Adrenal gland (tissue), 12 donors: ENCODE results near the gene PDGFC. TPM values are rescaled to one million over a fixed set of nuclear protein-coding genes. Genes with fewer than 3 reads are reported as not detected.

Experiments used
- DNase-seq, 7 donors: peaks; one replicate each; pipeline ENCODE4 v3.0.0-alpha.2; 2019 to 2020
- H3K27ac ChIP-seq, 5 donors: fragments of 200-600 bp; sonication (generic) in 4 of 5; 1 replicate in 3 of 5; 2 replicates in 2 of 5; pipeline versions ENCODE4 v1.5.1 to v1.8.0; 2016 to 2020; ENCODE audit warnings: mild to moderate bottlenecking in 1 of 5
- H3K27me3 ChIP-seq: fragments of 200-600 bp; 2 replicates; pipeline ENCODE4 v1.8.0; 2021
- H3K36me3 ChIP-seq, 2 donors: fragments of 200-600 bp; replicated peaks in 1 of 2; 1 replicate in 1 of 2; 2 replicates in 1 of 2; pipeline versions ENCODE4 v1.5.1 to v1.8.0; 2018 to 2022
- H3K4me1 ChIP-seq, 2 donors: fragments of 200-600 bp; replicated peaks in 1 of 2; 1 replicate in 1 of 2; 2 replicates in 1 of 2; pipeline versions ENCODE4 v1.5.1 to v1.8.0; 2018 to 2021
- H3K4me3 ChIP-seq, 4 donors: fragments of 200-600 bp; sonication (generic) in 3 of 4; one replicate each; pipeline ENCODE4 v1.5.1; 2016 to 2018
- H3K9me3 ChIP-seq, 3 donors: fragments of 200-600 bp; sonication (generic) in 1 of 3; replicated peaks in 1 of 3; 1 replicate in 2 of 3; 2 replicates in 1 of 3; pipeline versions ENCODE4 v1.5.1 to v1.8.0; 2016 to 2021
- POLR2A ChIP-seq, 2 donors: fragments of 450-650 bp; IDR thresholded peaks; one replicate each; pipeline ENCODE4 v1.6.1; 2017; ENCODE audit warnings: antibody characterized with exemption in 2 of 2, mild to moderate bottlenecking in 2 of 2, moderate library complexity in 1 of 2
- WGBS, 4 donors: extraction: QIAGEN DNeasy Blood & Tissue Kit in 2 of 4; methylation state at CpG; one replicate each; pipeline versions ENCODE4 v1.1.5 to v1.1.7; 2013 to 2017; 5-methylcytosine and 5-hydroxymethylcytosine counted together
- intact Hi-C, 2 donors: fragments of 100-400 bp; cut with DNase I; formaldehyde crosslinking; loops; one replicate each; pipeline versions ENCODE4 v1.14.1 to v1.15.0; 2022 to 2023
- polyA plus RNA-seq, 3 donors: library from polyadenylated mRNA; stranded (reverse); fragments of 200-250 nt in 2 of 3; fragments of 350-450 nt in 1 of 3; fragmentation: Illumina TruSeq in 1 of 3; extraction: RNeasy Lipid Tissue Mini Kit (QIAGEN cat#74804) in 1 of 3; gene quantifications; one replicate each; pipeline ENCODE4 v1.2.3, GENCODE V29; 2013 to 2014
- total RNA-seq, 9 donors: library from RNA; depleted of rRNA in 4 of 9; stranded (reverse); fragments of >200 nt in 4 of 9; fragments of 120-200 nt in 1 of 9; fragmentation: NEBNext Ultra II Directional in 1 of 9; extraction: Animal tissue kit (Norgen Biotek cat#: 25700) in 1 of 9; gene quantifications; one replicate each; pipeline versions ENCODE4 v1.1.0 to v1.2.4, GENCODE V29; 2013 to 2023
- TF ChIP-seq, protein P1 (sequence below), 6 experiments: fragments of 450-650 bp in 4 of 6; fragments of 200-600 bp in 2 of 6; sonication (generic) in 1 of 6; IDR thresholded peaks; 1 replicate in 5 of 6; 2 replicates in 1 of 6; pipeline versions ENCODE4 v1.5.1 to v1.8.0; 2016 to 2021; ENCODE audit warnings: antibody characterized with exemption in 6 of 6, mild to moderate bottlenecking in 2 of 6, moderate library complexity in 1 of 6
- donor health status: healthy with polysubstance abuse.
- donor health status: Bipolar disorder and iron deficiency.
- donor health status: DM: yes; HTN: yes; CAD: no.
- donor health status: DM: no; HTN: no; CAD: no.
- donor health status: DM: no; HTN: no; CAD: no.
- donor health status: DM: yes; HTN: yes; CAD: no.

Gene PDGFC
- total and polyA plus RNA-seq, 12 donors, result 6.0 to 77.2 (median 45.4) TPM

DNA sequence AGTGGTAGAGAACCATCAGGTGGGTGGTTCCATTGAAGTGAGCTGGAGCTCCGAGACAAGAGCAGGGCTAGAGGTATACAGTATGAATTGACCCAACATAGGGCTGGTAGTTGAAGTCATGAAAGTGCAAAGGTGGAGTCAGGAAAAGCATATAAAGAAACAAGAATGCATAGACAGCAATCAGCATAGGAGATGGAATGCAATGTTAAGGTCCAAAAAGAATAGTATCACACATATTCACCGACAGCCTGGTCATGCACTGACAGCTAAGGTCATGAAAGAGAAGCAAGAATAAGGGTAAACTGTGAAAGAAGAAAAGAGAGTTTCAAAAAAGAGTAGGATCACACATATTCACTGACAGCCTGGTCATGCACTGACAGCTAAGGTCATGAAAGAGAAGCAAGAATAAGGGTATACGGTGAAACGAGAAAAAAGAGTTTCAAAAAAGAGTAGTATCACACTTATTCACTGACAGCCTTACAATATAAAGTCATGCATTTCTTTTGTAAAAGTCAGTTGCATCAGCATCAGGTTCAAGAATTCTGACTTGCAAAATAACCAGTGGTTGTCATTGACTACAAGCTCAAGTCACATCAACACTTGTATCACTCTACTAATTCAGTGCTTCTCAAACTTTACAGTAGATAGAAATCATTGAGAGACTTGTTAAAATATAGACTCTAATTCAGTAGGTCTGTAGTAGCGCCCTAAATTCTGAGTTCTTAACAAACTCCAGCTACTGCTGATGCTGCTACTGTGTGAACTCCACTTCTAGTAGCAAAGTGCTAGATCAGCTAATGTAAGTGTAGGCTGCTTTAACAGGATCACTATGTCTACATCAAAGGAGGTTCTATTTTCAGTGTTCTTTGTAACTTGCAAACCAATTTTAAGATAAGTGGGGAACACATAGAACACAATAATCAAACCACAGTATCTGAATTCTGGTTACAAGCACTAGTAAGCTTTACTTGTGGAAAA lies 221.9 kb downstream of the PDGFC start:
- Histone ChIP-seq H3K4me3 (no peak overlapping the region), H3K27ac (no peak overlapping the region), H3K9me3 (no peaks in the 10 kb centered on the region), H3K36me3 (no peaks in the 10 kb centered on the region), H3K4me1 (no peaks in the 10 kb centered on the region), H3K27me3 (no peaks in the 10 kb centered on the region)
- no peak for TF ChIP-seq POLR2A (IDR thresholded peaks at IDR 0.05)
- TF ChIP-seq, protein P1, sequence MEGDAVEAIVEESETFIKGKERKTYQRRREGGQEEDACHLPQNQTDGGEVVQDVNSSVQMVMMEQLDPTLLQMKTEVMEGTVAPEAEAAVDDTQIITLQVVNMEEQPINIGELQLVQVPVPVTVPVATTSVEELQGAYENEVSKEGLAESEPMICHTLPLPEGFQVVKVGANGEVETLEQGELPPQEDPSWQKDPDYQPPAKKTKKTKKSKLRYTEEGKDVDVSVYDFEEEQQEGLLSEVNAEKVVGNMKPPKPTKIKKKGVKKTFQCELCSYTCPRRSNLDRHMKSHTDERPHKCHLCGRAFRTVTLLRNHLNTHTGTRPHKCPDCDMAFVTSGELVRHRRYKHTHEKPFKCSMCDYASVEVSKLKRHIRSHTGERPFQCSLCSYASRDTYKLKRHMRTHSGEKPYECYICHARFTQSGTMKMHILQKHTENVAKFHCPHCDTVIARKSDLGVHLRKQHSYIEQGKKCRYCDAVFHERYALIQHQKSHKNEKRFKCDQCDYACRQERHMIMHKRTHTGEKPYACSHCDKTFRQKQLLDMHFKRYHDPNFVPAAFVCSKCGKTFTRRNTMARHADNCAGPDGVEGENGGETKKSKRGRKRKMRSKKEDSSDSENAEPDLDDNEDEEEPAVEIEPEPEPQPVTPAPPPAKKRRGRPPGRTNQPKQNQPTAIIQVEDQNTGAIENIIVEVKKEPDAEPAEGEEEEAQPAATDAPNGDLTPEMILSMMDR (IDR thresholded peaks at IDR 0.05), result no peak
- WGBS, 4 donors, result 91 to 94% (median 93%) methylated on average over 5 of the region's 5 CpGs
- intact Hi-C loops, result no loop called here
- DNase-seq, result no peak

DNA sequence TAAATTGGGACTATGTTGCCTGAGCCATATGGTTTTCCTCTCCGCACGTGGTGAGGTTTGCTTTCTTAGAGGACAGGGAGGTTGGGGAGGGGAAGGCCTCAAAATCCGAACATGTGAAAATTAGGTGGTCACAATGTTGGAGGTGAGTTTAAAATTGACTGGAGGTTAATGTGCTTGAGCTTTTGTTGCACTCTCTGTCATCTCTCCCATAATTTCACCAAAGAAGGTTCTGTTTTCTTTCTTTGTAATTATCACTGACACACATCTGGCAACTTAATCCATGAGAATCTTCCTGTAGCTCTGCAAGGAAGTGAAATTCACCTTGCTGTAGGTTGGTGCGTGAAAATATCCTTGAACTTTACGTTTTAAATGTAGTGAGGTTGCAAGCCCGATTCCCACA lies 225.5 kb downstream of the PDGFC start:
- H3K27ac ChIP-seq, result no peak overlapping the region
- 69 to 79% (median 74%) methylated on average over 6 of the region's 6 CpGs for WGBS, 4 donors
- no peaks in the 10 kb centered on the region for H3K36me3 ChIP-seq
- intact Hi-C loops, result no loop called here
- no peak for DNase-seq
- no peak for TF ChIP-seq POLR2A (IDR thresholded peaks at IDR 0.05)
- TF ChIP-seq, protein P1 (IDR thresholded peaks at IDR 0.05), result no peak
- no peak overlapping the region for H3K4me3 ChIP-seq
- no peaks in the 10 kb centered on the region for H3K4me1 ChIP-seq
- H3K27me3 ChIP-seq, result no peaks in the 10 kb centered on the region
- H3K9me3 ChIP-seq, result no peaks in the 10 kb centered on the region

DNA sequence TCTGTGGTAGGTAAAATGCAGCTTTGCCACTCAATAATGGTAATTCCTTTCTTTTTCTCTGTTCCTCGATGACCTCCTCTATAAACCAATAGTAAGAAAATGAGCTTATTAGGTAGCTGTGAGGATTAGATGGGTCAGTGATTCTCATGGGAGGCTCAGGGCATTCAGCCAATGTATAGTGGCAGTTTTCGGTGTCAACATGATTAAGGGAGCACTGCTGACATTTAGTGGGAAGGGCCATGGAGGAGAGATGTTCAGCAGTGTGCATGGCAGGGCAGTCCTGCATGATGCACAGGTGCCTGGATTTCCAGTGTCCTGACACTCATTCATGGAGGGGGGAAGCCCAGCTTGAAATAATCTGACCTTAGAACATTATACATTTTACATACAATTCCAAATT lies 232.8 kb downstream of the PDGFC start:
- Histone ChIP-seq H3K27ac (no peak overlapping the region), H3K9me3 (no peaks in the 10 kb centered on the region), H3K4me3 (no peak overlapping the region), H3K36me3 (no peaks in the 10 kb centered on the region), H3K4me1 (no peaks in the 10 kb centered on the region), H3K27me3 (no peaks in the 10 kb centered on the region)
- intact Hi-C loops, result no loop called here
- no peak for DNase-seq
- WGBS, 4 donors, result 89 to 96% (median 94%) methylated on average over 2 of the region's 2 CpGs
- no peak for TF ChIP-seq POLR2A (IDR thresholded peaks at IDR 0.05)
- TF ChIP-seq, protein P1 (IDR thresholded peaks at IDR 0.05), result no peak

DNA sequence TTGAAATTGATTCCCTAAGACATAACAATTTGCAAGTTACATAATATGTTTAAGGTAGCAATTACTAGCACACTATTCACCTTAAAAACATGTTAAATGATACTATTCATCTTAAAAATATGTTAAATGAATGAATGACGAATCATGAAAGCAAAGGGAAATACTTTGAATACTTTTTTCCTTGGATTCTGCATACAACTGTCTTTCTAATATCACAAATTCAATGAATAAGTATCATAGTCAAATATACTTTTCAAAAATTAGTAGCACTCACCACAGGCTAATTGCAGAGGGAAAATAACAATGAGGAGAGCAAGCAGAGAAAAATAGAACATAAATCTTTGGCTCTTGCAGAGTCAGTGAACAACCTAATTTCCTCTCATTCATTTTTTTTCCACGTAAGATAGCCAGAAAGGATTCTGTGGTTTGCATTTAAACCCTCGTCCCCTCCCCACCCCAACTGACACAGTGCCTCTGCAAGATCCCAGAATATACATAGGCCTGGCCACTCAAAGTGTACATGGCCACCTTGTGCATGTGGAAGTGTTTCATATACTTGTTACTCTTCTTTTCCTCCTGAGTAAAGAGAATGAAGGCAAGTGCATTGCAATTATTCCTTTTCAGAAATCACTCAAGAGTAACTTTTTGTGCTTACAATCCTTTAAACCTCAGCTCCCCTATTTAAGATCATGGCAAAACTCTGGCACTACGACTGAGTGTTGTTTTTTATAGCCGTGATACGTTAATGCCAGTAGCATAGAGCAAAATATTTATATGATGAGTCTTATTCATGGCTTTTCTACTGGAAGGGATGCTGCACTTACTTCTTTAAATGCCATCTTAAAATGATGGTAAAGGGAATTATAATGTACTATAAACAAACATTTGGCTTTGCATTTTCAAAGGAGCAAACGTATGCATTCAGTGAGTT lies 236.4 kb downstream of the PDGFC start:
- H3K36me3 ChIP-seq, result no peaks in the 10 kb centered on the region
- no peaks in the 10 kb centered on the region for H3K4me1 ChIP-seq
- H3K9me3 ChIP-seq, result peaks cover 0 to 5% (median 0%) of the 10 kb centered on the region in 3 donors
- no peak for DNase-seq
- no peak overlapping the region for H3K4me3 ChIP-seq
- intact Hi-C loops, result no loop called here
- H3K27me3 ChIP-seq, result no peaks in the 10 kb centered on the region
- H3K27ac ChIP-seq, result no peak overlapping the region
- WGBS, 4 donors, result 68 to 71% (median 70%) methylated on average over 7 of the region's 7 CpGs
- TF ChIP-seq POLR2A (IDR thresholded peaks at IDR 0.05), result no peak
- TF ChIP-seq, protein P1 (IDR thresholded peaks at IDR 0.05), result no peak
